DND-41 (cell line): ENCODE results near the gene NDUFS2.
"Not testable (repeated sequence)": the region's sequence is repeated elsewhere in the genome, so short reads cannot be mapped to it uniquely, and the experiment has no call there.

Source experiments
- ATAC-seq: fragments of 200-7000 bp; cut with Tn5 transposase; 3 replicates; pipeline ENCODE4 v1.9.1; 2021; ENCODE audit warnings: low read depth; ENCODE audit not compliant: insufficient read depth
- DNase-seq: peaks from one replicate; pipeline ENCODE4 v3.0.0-alpha.2; 2020
- H2AFZ ChIP-seq: 2 replicates; pipeline ENCODE4 v1.6.0; 2012; ENCODE audit warnings: low read depth, low read length
- H3K27ac ChIP-seq: 2 replicates; pipeline ENCODE4 v1.5.1; 2012; ENCODE audit warnings: low read length, inconsistent platforms
- H3K27me3 ChIP-seq: fragments of 200-600 bp; sonication (generic); 2 replicates; pipeline ENCODE4 v1.6.0; 2012; ENCODE audit warnings: low read length, mild to moderate bottlenecking, inconsistent platforms; ENCODE audit not compliant: insufficient read depth, poor library complexity
- H3K36me3 ChIP-seq: 2 replicates; pipeline ENCODE4 v1.5.1; 2012; ENCODE audit warnings: low read length, inconsistent platforms; ENCODE audit not compliant: insufficient read depth
- H3K4me1 ChIP-seq: 2 replicates; pipeline ENCODE4 v1.5.1; 2012; ENCODE audit warnings: mild to moderate bottlenecking, low read length; ENCODE audit not compliant: insufficient read depth
- H3K4me2 ChIP-seq: 2 replicates; pipeline ENCODE4 v1.6.0; 2012; ENCODE audit warnings: mild to moderate bottlenecking, moderate library complexity, low read length, inconsistent platforms; ENCODE audit not compliant: insufficient read depth
- H3K4me3 ChIP-seq, 2 experiments: fragments of 200-600 bp in 1 of 2; shearing (Covaris generic) in 1 of 2; 2 replicates each; pipeline ENCODE4 v1.5.1; 2012 to 2016; ENCODE audit warnings: inconsistent platforms in 2 of 2, low read length in 2 of 2, mild to moderate bottlenecking in 2 of 2, low read depth in 1 of 2, moderate library complexity in 1 of 2
- H3K79me2 ChIP-seq: 2 replicates; pipeline ENCODE4 v1.6.0; 2012; ENCODE audit warnings: low read length, inconsistent platforms; ENCODE audit not compliant: insufficient read depth
- H3K9ac ChIP-seq: 2 replicates; pipeline ENCODE4 v1.6.0; 2012; ENCODE audit warnings: low read depth, mild to moderate bottlenecking, inconsistent platforms, low read length, moderate library complexity
- H3K9me3 ChIP-seq: 2 replicates; pipeline ENCODE4 v1.5.1; 2012; ENCODE audit warnings: low read length, moderate library complexity, mild to moderate bottlenecking, inconsistent platforms; ENCODE audit not compliant: insufficient read depth, severe bottlenecking
- H4K20me1 ChIP-seq: 2 replicates; pipeline ENCODE4 v1.6.0; 2012; ENCODE audit warnings: low read length; ENCODE audit not compliant: insufficient read depth
- EZH2 ChIP-seq: IDR thresholded peaks from 3 replicates; pipeline ENCODE4 v1.6.1; 2012; ENCODE audit warnings: borderline replicate concordance, low read depth, mild to moderate bottlenecking, moderate library complexity, low read length, inconsistent platforms; ENCODE audit not compliant: severe bottlenecking
- TF ChIP-seq, protein P1 (sequence below): IDR thresholded peaks from 2 replicates; pipeline ENCODE4 v1.5.1; 2012; ENCODE audit warnings: borderline replicate concordance, low read length, moderate library complexity, mild to moderate bottlenecking; ENCODE audit not compliant: poor library complexity, severe bottlenecking; ENCODE audit errors: extremely low read depth

The NDUFS2 gene

GRCh38 chr1:161244888-161245287, 42.7 kb downstream of the NDUFS2 start:
- Histone ChIP-seq H2AFZ (no peak overlapping the region), H3K27ac (no peak overlapping the region), H3K36me3 (no peaks in the 10 kb centered on the region), H3K9ac (no peak overlapping the region), H3K4me3 (no peak overlapping the region), H4K20me1 (no peaks in the 10 kb centered on the region), H3K27me3 (no peaks in the 10 kb centered on the region), H3K4me2 (no peak overlapping the region), H3K79me2 (no peaks in the 10 kb centered on the region), H3K4me1 (no peaks in the 10 kb centered on the region), H3K9me3 (no peaks in the 10 kb centered on the region)
- TF ChIP-seq, protein P1, sequence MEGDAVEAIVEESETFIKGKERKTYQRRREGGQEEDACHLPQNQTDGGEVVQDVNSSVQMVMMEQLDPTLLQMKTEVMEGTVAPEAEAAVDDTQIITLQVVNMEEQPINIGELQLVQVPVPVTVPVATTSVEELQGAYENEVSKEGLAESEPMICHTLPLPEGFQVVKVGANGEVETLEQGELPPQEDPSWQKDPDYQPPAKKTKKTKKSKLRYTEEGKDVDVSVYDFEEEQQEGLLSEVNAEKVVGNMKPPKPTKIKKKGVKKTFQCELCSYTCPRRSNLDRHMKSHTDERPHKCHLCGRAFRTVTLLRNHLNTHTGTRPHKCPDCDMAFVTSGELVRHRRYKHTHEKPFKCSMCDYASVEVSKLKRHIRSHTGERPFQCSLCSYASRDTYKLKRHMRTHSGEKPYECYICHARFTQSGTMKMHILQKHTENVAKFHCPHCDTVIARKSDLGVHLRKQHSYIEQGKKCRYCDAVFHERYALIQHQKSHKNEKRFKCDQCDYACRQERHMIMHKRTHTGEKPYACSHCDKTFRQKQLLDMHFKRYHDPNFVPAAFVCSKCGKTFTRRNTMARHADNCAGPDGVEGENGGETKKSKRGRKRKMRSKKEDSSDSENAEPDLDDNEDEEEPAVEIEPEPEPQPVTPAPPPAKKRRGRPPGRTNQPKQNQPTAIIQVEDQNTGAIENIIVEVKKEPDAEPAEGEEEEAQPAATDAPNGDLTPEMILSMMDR: no peak
- TF ChIP-seq EZH2: no peak
- DNase-seq (no peak), ATAC-seq (no peak)

DNA sequence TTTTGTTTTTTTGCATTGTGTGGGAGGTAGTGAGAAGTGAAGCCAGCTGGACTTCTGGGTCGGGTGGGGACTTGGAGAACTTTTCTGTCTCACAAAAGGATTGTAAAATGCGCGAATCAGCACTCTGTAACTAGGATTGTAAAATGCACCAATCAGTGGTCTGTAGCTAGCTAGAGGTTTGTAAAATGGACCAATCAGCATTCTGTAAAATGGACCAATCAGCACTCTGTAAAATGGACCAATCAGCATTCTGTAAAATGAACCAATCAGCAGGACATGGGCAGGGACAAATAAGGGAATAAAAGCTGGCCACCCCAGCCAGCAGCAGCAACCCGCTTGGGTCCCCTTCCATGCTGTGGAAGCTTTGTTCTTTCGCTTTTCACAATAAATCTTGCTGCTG, 47.9 kb downstream of the NDUFS2 start:
- not testable (repeated sequence) for ATAC-seq, H3K9me3 ChIP-seq, H3K27ac ChIP-seq, H3K36me3 ChIP-seq, H3K9ac ChIP-seq, H3K79me2 ChIP-seq, H3K4me2 ChIP-seq, H3K27me3 ChIP-seq, DNase-seq, H3K4me1 ChIP-seq, H4K20me1 ChIP-seq, H3K4me3 ChIP-seq, H2AFZ ChIP-seq

DNA sequence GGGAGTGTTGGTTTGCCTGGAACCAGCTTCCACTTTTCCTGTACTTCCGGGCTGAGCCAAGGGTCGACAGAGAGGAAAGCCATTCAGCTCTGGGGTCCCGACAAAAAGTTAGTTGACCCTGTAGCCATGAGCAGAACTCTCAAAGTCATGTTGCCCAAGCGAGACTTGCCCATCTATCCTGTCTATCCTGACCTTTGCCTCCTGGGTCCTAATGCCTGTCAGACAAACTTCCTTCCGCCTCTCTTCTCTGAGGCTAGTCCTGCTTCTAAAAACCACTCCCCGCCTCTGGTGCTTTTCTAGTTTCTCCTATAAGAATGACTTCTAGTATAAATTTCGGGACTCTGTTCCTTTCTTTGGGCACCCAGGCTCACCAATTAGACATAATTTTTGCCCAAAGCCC, 48.7 kb downstream of the NDUFS2 start:
- H2AFZ ChIP-seq: no peak overlapping the region
- no peaks in the 10 kb centered on the region for H4K20me1 ChIP-seq
- no peaks in the 10 kb centered on the region for H3K36me3 ChIP-seq
- H3K79me2 ChIP-seq: no peaks in the 10 kb centered on the region
- TF ChIP-seq EZH2: no peak
- H3K27me3 ChIP-seq: no peaks in the 10 kb centered on the region
- no peaks in the 10 kb centered on the region for H3K9me3 ChIP-seq
- H3K4me3 ChIP-seq: no peak overlapping the region
- H3K9ac ChIP-seq: no peak overlapping the region
- DNase-seq (no peak), ATAC-seq (no peak)
- H3K4me2 ChIP-seq: no peak overlapping the region
- H3K27ac ChIP-seq: no peak overlapping the region
- no peaks in the 10 kb centered on the region for H3K4me1 ChIP-seq

DNA sequence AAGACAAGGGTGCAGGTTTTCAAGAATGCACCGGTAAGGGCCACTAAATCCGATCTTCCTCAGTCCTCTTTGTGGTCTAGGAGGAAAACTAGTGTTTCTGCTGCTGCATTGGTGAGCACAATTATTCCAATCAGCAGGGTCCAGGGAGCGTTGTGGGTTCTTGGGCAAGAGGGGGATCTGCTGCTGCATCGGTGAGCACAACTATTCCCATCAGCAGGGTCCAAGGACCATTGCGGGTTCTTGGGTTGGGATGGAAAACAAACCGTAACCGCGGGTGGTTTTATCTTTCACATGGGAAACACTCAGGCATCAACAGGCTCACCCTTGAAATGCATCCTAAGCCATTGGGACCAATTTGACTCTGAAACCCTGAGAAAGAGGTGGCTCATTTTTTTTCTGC, 49.4 kb downstream of the NDUFS2 start:
- H3K27ac ChIP-seq: no peak overlapping the region
- no peaks in the 10 kb centered on the region for H3K9me3 ChIP-seq
- H4K20me1 ChIP-seq: no peaks in the 10 kb centered on the region
- no peak for TF ChIP-seq EZH2
- TF ChIP-seq, protein P1: no peak
- H3K79me2 ChIP-seq: no peaks in the 10 kb centered on the region
- H3K4me2 ChIP-seq: no peak overlapping the region
- H3K4me3 ChIP-seq: no peak overlapping the region
- H3K36me3 ChIP-seq: no peaks in the 10 kb centered on the region
- no peak overlapping the region for H3K9ac ChIP-seq
- H3K27me3 ChIP-seq: no peaks in the 10 kb centered on the region
- no peak for ATAC-seq
- H3K4me1 ChIP-seq: no peaks in the 10 kb centered on the region
- no peak overlapping the region for H2AFZ ChIP-seq
- DNase-seq: no peak

DNA sequence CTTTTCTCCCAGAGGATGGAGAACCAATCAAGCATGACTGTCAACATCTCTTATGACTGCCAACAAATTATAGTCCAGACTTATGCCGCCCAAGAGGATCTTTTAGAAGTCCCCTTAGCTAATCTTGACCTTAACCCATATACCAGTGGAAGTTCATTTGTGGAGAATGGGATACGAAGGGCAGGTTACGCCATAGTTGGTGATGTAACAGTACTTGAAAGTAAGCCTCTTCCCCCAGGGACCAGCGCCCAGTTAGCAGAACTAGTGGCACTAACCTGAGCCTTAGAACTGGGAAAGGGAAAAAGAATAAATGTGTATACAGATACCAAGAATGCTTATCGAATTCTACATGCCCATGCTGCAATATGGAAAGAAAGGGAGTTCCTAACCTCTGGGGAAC, 53.1 kb downstream of the NDUFS2 start:
- H3K4me3 ChIP-seq, H4K20me1 ChIP-seq, H3K4me1 ChIP-seq, H2AFZ ChIP-seq, H3K9me3 ChIP-seq, ATAC-seq, H3K27ac ChIP-seq, H3K27me3 ChIP-seq, DNase-seq, H3K9ac ChIP-seq, H3K4me2 ChIP-seq, H3K79me2 ChIP-seq, H3K36me3 ChIP-seq: not testable (repeated sequence)

DNA sequence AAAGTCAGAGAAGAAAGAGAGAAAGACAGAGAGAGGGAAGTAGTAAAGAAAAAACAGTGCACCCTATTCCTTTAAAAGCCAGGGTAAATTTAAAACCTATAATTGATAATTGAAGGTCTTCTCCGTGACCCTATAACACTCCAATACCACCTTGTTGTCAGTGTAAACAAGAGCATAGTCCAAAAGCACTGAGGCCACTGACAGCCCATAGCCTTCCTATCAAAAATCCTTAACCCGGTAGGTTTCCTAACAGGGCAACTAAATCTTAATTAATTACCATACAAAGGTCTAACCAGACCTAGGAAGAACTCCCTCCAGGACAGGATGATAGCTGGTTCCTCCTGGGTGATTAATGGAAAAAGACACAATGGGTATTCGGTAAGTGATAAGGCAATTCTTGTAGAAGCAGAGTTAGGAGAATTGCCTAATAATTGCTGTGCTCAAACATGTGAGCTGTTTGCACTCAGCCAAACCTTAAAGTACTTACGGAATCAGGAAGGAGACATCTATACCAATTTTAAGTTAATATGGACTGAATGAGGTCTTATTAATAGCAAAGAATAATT, 53.9 kb downstream of the NDUFS2 start:
- not testable (repeated sequence) for H4K20me1 ChIP-seq, H3K27ac ChIP-seq, H3K4me2 ChIP-seq, H3K36me3 ChIP-seq, H3K4me1 ChIP-seq, ATAC-seq, H3K79me2 ChIP-seq, H3K9me3 ChIP-seq, H3K4me3 ChIP-seq, DNase-seq, H2AFZ ChIP-seq, H3K9ac ChIP-seq
- H3K27me3 ChIP-seq: peaks cover 11% of the 10 kb centered on the region

DNA sequence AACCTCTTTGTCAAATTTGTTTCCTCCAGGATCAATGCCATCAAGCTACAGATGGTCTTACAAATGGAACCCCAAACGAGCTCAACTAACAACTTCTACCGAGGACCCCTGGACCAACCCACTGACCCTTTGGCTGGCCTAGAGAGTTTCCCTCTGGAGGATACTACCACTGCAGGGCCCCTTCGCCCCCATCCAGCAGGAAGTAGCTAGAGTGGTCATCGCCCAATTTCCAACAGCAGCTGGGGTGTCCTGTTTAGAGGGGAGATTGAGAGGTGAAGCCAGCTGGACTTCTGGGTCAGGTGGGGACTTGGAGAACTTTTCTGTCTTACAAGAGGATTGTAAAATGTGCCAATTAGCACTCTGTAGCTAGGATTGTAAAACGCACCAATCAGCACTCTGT, 54.9 kb downstream of the NDUFS2 start:
- H3K27ac ChIP-seq, H4K20me1 ChIP-seq, H3K79me2 ChIP-seq, H3K4me2 ChIP-seq, H2AFZ ChIP-seq, H3K36me3 ChIP-seq, DNase-seq, H3K4me3 ChIP-seq, ATAC-seq, H3K4me1 ChIP-seq, H3K9ac ChIP-seq, H3K9me3 ChIP-seq: not testable (repeated sequence)
- peaks cover 15% of the 10 kb centered on the region for H3K27me3 ChIP-seq
